ENCODE results near the gene SDR42E1.

SDR42E1 gene

DNA sequence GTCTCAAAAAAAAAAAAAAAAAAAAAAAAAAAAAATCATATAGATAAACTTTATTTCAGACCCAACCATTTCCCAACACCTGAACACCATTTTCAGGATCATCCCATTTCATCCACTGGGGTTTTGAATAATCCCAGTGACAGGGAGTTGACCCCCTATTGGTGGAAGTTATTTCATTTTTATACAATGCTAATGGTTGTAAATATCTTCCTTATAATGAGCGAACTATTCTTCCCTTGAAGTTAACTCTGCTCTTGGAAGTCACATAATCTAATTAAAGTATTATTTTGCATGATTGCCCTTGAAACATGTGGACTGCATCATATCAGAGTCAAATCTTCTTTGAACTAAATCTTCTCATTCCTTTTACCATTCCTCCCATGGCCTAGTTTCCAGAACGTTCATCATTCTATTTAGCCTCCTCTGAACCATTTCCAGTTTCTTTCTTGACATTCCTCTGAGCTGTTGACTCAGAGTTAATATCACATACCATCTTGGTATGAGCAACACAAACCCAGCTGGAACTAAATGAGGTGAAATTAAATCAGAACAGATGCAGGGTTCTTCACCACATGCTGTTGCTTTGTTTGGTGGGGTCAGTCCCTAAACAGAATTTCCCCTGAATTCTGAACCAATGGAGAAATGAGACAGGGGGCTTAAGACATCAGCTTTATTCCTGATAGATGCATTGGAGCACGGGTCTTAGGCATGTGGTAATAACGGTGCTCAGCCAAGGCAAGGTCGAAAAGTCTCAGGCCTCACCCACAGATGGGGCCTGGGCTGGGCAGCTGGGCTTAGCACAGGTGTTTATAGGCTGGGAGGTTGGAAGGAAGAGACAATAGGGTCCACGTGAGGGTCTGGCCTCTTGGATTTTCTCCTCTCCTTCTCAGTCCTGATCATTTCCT lies 32.7 kb upstream of the SDR42E1 start:
- no peak overlapping the region for H3K27ac Mint-ChIP-seq
- no peaks in the 10 kb centered on the region for H3K9me3 Mint-ChIP-seq
- ATAC-seq, result no peak
- H3K36me3 Mint-ChIP-seq, result no peaks in the 10 kb centered on the region
- no peak for DNase-seq (ENCODE audit: low spot score in 2 of 2)
- H3K4me3 Mint-ChIP-seq, result no peak overlapping the region
- H3K4me1 Mint-ChIP-seq, result no peaks in the 10 kb centered on the region

GRCh38 chr16:82042846-82043245 lies 31.6 kb upstream of the SDR42E1 start:
- DNase-seq (ENCODE audit: low spot score in 2 of 2), result no peak
- H3K9me3 Mint-ChIP-seq, result no peaks in the 10 kb centered on the region
- H3K4me3 Mint-ChIP-seq, result no peak overlapping the region
- no peak for ATAC-seq
- no peaks in the 10 kb centered on the region for H3K4me1 Mint-ChIP-seq
- H3K27ac Mint-ChIP-seq, result no peak overlapping the region
- no peaks in the 10 kb centered on the region for H3K36me3 Mint-ChIP-seq

DNA sequence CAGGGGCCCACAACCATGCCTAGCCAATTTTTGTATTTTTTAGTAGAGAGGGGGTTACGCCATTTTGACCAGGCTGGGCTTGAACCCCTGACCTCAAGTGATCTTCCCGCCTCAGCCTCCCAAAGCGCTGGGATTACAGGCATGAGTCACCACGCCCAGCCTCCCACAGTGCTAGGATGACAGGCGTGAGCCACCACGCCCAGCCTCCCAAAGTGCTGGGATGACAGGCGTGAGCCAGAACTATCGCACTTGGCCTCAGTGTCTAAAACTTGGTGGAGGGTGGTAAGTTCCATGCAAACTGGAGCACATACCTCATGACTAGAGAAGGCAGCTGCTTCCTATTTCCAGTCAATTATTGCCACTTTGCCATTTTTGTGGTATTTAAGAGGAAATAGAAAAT lies 30.9 kb upstream of the SDR42E1 start:
- Mint-ChIP-seq H3K36me3 (no peaks in the 10 kb centered on the region), H3K27ac (no peak overlapping the region), H3K4me1 (no peaks in the 10 kb centered on the region), H3K4me3 (no peak overlapping the region), H3K9me3 (no peaks in the 10 kb centered on the region)
- ATAC-seq, result no peak
- no peak for DNase-seq (ENCODE audit: low spot score in 2 of 2)

DNA sequence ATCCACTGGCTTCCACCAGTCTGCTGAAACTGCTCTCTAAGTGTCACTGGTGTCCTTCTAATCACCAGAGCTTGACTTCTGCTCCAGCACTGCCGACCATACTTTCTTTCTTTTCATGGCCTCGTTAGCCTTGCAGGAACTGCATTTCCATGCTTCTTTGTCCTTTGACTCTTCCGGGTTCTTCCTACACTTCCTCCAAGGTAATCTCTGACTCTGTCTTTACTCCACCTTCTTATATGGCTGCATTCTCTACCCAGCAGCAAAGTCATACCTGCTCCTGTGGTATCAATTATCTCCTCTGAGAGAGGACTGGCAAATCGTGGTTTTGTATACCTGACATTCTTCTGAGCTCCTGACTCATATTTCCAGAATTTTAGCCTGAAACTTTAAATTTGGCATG lies 30.3 kb upstream of the SDR42E1 start:
- DNase-seq (ENCODE audit: low spot score in 2 of 2) (no peak), ATAC-seq (no peak)
- no peaks in the 10 kb centered on the region for H3K9me3 Mint-ChIP-seq
- H3K27ac Mint-ChIP-seq, result no peak overlapping the region
- no peak overlapping the region for H3K4me3 Mint-ChIP-seq
- no peaks in the 10 kb centered on the region for H3K36me3 Mint-ChIP-seq
- H3K4me1 Mint-ChIP-seq, result no peaks in the 10 kb centered on the region

DNA sequence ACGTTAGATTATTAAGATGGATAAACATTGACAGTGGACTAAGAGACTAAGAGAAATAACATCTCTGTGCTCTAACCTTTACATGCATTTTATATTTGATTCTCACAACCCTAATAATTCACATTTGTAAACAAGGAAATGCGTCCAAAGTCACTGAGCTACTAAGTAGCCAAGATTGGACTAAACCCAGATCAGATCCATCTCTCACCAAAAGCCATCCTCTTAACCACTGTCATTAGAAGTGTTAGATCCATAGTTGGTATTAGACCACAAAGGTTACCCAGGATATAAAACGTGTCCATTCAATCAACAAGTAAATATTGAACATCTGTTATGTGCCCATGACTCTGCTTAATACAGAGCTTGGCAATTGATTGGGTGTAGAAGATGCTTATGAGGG lies 29.0 kb upstream of the SDR42E1 start:
- no peaks in the 10 kb centered on the region for H3K9me3 Mint-ChIP-seq

GRCh38 chr16:82037666-82038065 lies 26.4 kb upstream of the SDR42E1 start:
- DNase-seq (ENCODE audit: low spot score in 2 of 2), result no peak
- H3K9me3 Mint-ChIP-seq, result no peaks in the 10 kb centered on the region
- ATAC-seq, result no peak
- H3K4me3 Mint-ChIP-seq, result no peak overlapping the region
- H3K36me3 Mint-ChIP-seq, result no peaks in the 10 kb centered on the region
- H3K4me1 Mint-ChIP-seq, result no peaks in the 10 kb centered on the region
- no peak overlapping the region for H3K27ac Mint-ChIP-seq

More for the DNA sequence above, 29.0 kb upstream of the SDR42E1 start:
- Mint-ChIP-seq H3K4me1 (no peaks in the 10 kb centered on the region), H3K36me3 (no peaks in the 10 kb centered on the region), H3K27ac (no peak overlapping the region), H3K4me3 (no peak overlapping the region)
- no peak for ATAC-seq
- DNase-seq (ENCODE audit: low spot score in 2 of 2), result no peak

DNA sequence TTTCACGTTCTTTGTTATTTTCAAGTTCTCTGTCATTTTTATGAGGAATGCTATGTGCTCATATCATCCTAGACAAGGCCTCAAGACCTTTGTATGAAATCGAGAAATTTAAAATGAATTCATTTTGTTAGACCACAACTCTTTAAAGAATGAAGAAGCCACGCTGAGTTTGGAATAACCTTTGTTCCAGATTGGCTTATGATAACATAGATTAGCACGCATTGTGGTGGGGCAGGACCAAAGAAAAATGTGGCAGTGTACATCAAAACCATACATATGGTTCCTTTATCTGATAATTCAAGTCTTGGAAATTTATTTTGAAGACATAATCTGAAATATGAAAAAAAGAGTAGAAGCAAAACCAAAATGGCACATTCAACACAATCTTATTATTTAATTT lies 26.0 kb upstream of the SDR42E1 start:
- DNase-seq (ENCODE audit: low spot score in 2 of 2) (no peak), ATAC-seq (no peak)
- Mint-ChIP-seq H3K36me3 (no peaks in the 10 kb centered on the region), H3K9me3 (no peaks in the 10 kb centered on the region), H3K4me3 (no peak overlapping the region), H3K4me1 (no peaks in the 10 kb centered on the region), H3K27ac (no peak overlapping the region)

- no peak for DNase-seq (ENCODE audit: low spot score in 2 of 2)
- Mint-ChIP-seq H3K4me3 (no peak within 1 kb of the TSS), H3K27ac (no peak within 1 kb of the TSS), H3K36me3 (no peaks in the 10 kb centered on the region), H3K9me3 (no peaks in the 10 kb centered on the region), H3K4me1 (no peaks in the 10 kb centered on the region)
- no peak for ATAC-seq
Observed at GRCh38 chr16:82034981-82035612, 23.8 kb upstream of the SDR42E1 start, which contains the start of gene HSD17B2. Gene HSD17B2, plus strand, starts transcription at chr16:82035253. Its CDS starts 172 bp downstream, at chr16:82035425.

DNA sequence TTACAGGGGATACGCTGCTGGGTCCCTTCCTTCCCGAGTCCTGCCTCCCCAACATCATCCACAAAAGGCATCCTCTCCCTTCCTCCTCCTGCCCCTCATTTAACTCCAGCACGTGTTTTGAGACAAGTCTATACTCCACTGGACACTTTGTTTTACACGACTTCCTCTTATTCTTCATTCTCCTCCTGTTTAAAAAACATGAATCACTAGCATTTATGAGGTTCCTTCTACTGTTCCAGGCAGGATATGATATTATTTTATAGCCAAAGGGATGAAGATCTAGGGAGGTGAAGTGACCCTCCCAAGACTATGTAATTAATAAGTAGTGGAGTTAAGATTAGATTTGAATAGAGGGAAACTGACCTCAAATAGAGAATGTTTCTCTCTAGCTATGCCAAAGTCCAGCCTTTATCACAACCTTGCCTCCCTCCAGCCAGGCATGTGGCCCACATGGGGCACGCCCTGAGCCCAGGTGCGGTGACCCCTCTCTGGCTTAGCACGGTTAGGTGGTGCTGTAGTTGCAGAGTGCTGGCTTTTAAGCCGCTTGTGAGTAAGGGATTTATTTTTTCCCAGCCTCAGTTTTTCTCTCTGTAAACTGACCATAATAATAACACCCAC lies 22.5 kb upstream of the SDR42E1 start:
- Mint-ChIP-seq H3K27ac (no peak overlapping the region), H3K4me1 (no peaks in the 10 kb centered on the region), H3K9me3 (no peaks in the 10 kb centered on the region), H3K36me3 (no peaks in the 10 kb centered on the region), H3K4me3 (no peak overlapping the region)
- no peak for ATAC-seq
- no peak for DNase-seq (ENCODE audit: low spot score in 2 of 2)

DNA sequence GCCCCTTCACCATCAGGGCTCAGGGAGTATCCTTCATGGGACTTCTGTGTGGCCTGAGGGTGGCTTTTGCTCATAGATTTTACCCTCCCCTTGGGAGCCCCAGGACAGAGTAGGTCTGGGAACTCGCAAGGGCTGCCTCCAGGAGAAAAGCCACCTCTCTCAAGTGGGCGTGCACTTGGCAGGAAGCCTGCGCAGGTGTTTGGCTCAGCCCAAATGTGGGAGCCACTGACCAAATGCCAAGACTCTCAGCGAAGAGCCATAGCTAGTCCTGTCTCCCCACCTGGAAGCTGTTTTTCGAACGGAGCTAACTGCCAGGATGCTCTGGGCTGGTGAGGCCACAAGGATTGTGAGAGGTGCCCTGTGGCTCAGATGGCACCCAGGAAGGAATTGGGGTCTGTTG lies 21.7 kb upstream of the SDR42E1 start:
- Mint-ChIP-seq H3K4me1 (no peaks in the 10 kb centered on the region), H3K9me3 (no peaks in the 10 kb centered on the region), H3K4me3 (no peak overlapping the region), H3K36me3 (no peaks in the 10 kb centered on the region), H3K27ac (no peak overlapping the region)
- DNase-seq (ENCODE audit: low spot score in 2 of 2), result no peak
- ATAC-seq, result peak; percentile 16

DNA sequence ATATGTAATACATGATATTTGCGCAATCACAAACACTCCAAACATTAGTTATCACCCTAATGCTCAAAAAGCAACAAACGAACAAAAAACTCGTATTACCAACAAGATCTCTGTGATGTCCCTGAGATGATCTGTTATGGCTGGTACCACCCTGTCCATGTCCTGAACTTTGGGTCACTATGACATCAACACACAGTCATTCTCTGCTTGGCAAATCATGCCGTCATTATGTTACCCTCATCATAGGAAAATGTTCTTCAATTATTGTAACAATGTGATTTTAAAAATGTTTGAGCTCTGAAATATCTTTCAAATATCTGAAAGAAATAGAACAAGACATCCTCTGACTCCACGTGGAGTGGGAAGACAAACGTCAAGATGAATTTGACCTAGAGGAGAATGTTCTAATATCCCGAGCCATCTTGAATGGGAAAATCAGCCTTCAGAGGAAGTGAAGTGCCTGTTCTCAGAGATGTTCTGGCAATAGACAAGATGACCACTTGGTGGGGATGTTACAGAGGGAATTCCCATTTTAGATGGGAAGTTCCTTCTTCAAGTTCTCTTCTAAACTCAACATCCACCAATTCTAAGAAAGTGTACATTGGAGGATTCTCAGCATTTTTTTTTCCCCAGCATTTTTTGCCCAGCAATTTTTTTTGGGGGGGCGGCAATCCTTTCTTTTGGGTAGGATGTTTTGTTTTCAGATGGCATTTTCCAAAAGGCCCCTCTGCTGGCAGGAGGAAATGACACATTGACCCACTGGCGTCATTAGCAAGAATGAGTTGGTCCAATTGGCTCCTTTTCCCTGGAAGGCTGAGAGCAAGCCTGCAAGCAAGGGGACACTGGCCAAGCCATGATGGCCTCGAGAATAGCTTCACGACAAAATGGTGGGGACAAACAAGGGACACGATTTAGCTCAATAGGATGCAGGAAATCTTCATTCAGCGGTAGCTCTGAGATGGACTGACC lies 20.1 kb upstream of the SDR42E1 start:
- no peaks in the 10 kb centered on the region for H3K9me3 Mint-ChIP-seq
- no peak overlapping the region for H3K4me3 Mint-ChIP-seq
- H3K4me1 Mint-ChIP-seq, result no peaks in the 10 kb centered on the region
- DNase-seq (ENCODE audit: low spot score in 2 of 2) (no peak), ATAC-seq (no peak)
- H3K36me3 Mint-ChIP-seq, result no peaks in the 10 kb centered on the region
- no peak overlapping the region for H3K27ac Mint-ChIP-seq

- H3K9me3 Mint-ChIP-seq, result no peaks in the 10 kb centered on the region
- H3K4me1 Mint-ChIP-seq, result no peaks in the 10 kb centered on the region
- no peak overlapping the region for H3K27ac Mint-ChIP-seq
- DNase-seq (ENCODE audit: low spot score in 2 of 2) (no peak), ATAC-seq (no peak)
- H3K36me3 Mint-ChIP-seq, result no peaks in the 10 kb centered on the region
- no peak overlapping the region for H3K4me3 Mint-ChIP-seq
Observed at GRCh38 chr16:82027629-82028064, 16.4 kb upstream of the SDR42E1 start.

DNA sequence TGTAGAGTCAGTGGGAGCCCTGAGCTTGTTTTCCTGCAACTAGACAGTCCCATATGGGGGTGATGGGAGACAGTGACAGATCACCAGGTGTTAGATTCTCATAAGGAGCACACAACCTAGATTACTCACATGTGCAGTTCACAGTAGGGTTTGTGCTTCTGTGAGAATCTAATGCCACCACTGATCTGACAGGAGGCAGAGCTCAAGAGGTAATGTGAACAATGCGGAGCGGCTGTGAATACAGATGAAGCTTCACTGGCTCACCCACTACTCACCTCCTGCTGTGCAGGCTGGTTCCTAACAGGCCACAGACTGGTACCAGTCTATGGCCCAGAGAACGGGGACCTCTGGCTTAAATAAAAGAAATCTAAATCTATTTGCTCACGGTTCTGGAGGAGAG lies 13.6 kb upstream of the SDR42E1 start:
- ATAC-seq, result no peak
- no peak for DNase-seq (ENCODE audit: low spot score in 2 of 2)
- H3K36me3 Mint-ChIP-seq, result no peaks in the 10 kb centered on the region
- H3K4me1 Mint-ChIP-seq, result no peaks in the 10 kb centered on the region
- no peak overlapping the region for H3K27ac Mint-ChIP-seq
- H3K9me3 Mint-ChIP-seq, result no peaks in the 10 kb centered on the region
- H3K4me3 Mint-ChIP-seq, result no peak overlapping the region

DNA sequence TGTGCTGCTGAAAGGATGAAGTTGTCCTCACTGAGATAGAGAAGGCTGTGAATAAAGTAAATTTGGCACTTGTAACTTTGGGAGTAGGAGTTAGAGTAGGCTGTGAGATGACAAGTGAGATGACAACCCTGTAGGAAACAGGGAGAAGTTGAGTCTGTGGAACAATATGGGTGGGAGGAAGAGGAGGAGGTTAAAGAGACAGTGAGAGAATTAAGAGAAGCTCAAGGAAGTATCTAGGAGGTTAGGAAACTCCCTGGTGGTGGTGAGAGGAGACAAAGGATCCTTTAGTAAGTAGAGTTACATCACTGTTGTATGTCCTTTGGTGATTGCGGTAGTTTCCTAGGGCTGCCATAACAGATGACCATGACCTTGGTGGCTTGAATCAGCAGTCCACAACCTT lies 13.0 kb upstream of the SDR42E1 start:
- Mint-ChIP-seq H3K36me3 (no peaks in the 10 kb centered on the region), H3K27ac (no peak overlapping the region), H3K9me3 (no peaks in the 10 kb centered on the region), H3K4me1 (no peaks in the 10 kb centered on the region), H3K4me3 (no peak overlapping the region)
- ATAC-seq (no peak), DNase-seq (ENCODE audit: low spot score in 2 of 2) (no peak)

DNA sequence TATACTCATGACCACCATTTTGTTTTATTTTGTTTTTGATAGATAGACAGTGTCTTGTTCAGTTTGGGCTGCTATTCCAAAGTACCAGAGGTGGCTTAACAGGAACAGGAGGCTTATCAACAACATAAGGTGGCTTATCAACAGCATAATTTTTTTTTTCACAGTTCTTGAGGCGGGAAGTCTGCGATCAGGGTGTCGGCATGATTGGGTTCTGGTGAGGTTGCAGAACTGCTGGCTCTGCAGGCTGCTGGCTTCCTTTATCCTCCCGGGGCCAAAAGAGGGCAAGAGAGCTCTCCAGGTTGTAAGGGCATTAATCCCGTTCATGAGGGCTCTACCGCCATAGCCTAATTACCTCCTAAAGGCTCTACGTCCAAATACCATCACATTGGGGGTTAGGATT lies 11.9 kb upstream of the SDR42E1 start:
- no peak for ATAC-seq
- H3K4me3 Mint-ChIP-seq, result no peak overlapping the region
- no peaks in the 10 kb centered on the region for H3K36me3 Mint-ChIP-seq

More for the DNA sequence above, 11.9 kb upstream of the SDR42E1 start:
- DNase-seq (ENCODE audit: low spot score in 2 of 2), result no peak
- Mint-ChIP-seq H3K9me3 (no peaks in the 10 kb centered on the region), H3K4me1 (no peaks in the 10 kb centered on the region), H3K27ac (no peak overlapping the region)
